Smooth muscle cell (in vitro differentiated cells): ENCODE results near the gene CACNA2D3. TPM values are rescaled to one million over a fixed set of nuclear protein-coding genes. Genes with fewer than 3 reads are reported as not detected.

Experiments
- DNase-seq: peaks from one replicate; lab custom pipeline; 2025; ENCODE audit not compliant: unreplicated experiment; lab: John Stamatoyannopoulos, UW
- H2AFZ ChIP-seq: fragments of 200-600 bp; sonication (generic); 2 replicates; pipeline ENCODE4 v1.6.0; 2016; ENCODE audit warnings: antibody characterized with exemption, low read depth, mild to moderate bottlenecking
- H3F3A ChIP-seq: fragments of 200-600 bp; sonication (generic); 2 replicates; pipeline ENCODE4 v1.6.0; 2017; ENCODE audit warnings: antibody characterized with exemption, low read depth
- H3K27ac ChIP-seq: fragments of 200-600 bp; sonication (generic); 2 replicates; pipeline ENCODE4 v1.5.1; 2016; ENCODE audit warnings: low read depth, mild to moderate bottlenecking
- H3K27me3 ChIP-seq: fragments of 200-600 bp; sonication (generic); 2 replicates; pipeline ENCODE4 v1.6.1; 2016; ENCODE audit warnings: low read depth, mild to moderate bottlenecking
- H3K36me3 ChIP-seq: fragments of 200-600 bp; sonication (generic); 2 replicates; pipeline ENCODE4 v1.5.1; 2016; ENCODE audit warnings: low read depth
- H3K4me1 ChIP-seq: fragments of 200-600 bp; sonication (generic); 2 replicates; pipeline ENCODE4 v1.5.1; 2016; ENCODE audit warnings: low read depth
- H3K4me2 ChIP-seq: fragments of 200-600 bp; sonication (generic); 2 replicates; pipeline ENCODE4 v1.6.0; 2016; ENCODE audit warnings: mild to moderate bottlenecking
- H3K4me3 ChIP-seq: fragments of 200-600 bp; sonication (generic); 2 replicates; pipeline ENCODE4 v1.5.1; 2016; ENCODE audit warnings: mild to moderate bottlenecking
- H3K79me2 ChIP-seq: fragments of 200-600 bp; sonication (generic); 2 replicates; pipeline ENCODE4 v1.6.0; 2016; ENCODE audit warnings: low read depth, mild to moderate bottlenecking
- H3K9ac ChIP-seq: fragments of 200-600 bp; sonication (generic); 2 replicates; pipeline ENCODE4 v1.6.0; 2016; ENCODE audit warnings: low read depth
- H3K9me3 ChIP-seq: fragments of 200-600 bp; sonication (generic); replicated peaks from 2 replicates; pipeline ENCODE4 v1.5.1; 2016; ENCODE audit warnings: low read depth
- H4K20me1 ChIP-seq: fragments of 200-600 bp; sonication (generic); 2 replicates; pipeline ENCODE4 v1.6.0; 2016; ENCODE audit warnings: low read depth
- CTCF ChIP-seq: fragments of 200-600 bp; sonication (generic); IDR thresholded peaks from 2 replicates; pipeline ENCODE4 v1.5.1; 2017; ENCODE audit warnings: borderline replicate concordance, mild to moderate bottlenecking, antibody characterized with exemption; ENCODE audit not compliant: insufficient read depth, poor library complexity, severe bottlenecking
- WGBS: methylation state at CpG from one replicate; pipeline ENCODE4 v1.1.7; 2016; ENCODE audit warnings: low lambda C conversion rate; 5-methylcytosine and 5-hydroxymethylcytosine counted together
- polyA plus RNA-seq: library from polyadenylated mRNA; unstranded; fragments of >200 nt; fragmentation: Nextera tagmentation; extraction: Ambion mirVana; gene quantifications from 2 replicates; pipeline ENCODE4 v1.2.1, GENCODE V29; 2016
- total RNA-seq: library from RNA; depleted of rRNA; stranded (reverse); fragments of >200 nt; gene quantifications from 2 replicates; pipeline ENCODE4 v1.2.3, GENCODE V29; 2014

The CACNA2D3 gene
- total and polyA plus RNA-seq, 2 experiments from 2014 or later = 0.15 to 0.90 TPM

GRCh38 chr3:54987719-54988118, 865.4 kb downstream of the CACNA2D3 start:
- H3K36me3 ChIP-seq = no peaks in the 10 kb centered on the region
- no peak overlapping the region for H3K27ac ChIP-seq
- no peak for TF ChIP-seq CTCF
- no peak overlapping the region for H3K4me3 ChIP-seq
- no peaks in the 10 kb centered on the region for H3K79me2 ChIP-seq
- H3K9me3 ChIP-seq = no peaks in the 10 kb centered on the region
- H3K4me2 ChIP-seq = no peak overlapping the region
- no peaks in the 10 kb centered on the region for H4K20me1 ChIP-seq
- peaks cover 9% of the 10 kb centered on the region for H3F3A ChIP-seq
- 53% methylated on average over 4 of the region's 4 CpGs for WGBS
- no peak overlapping the region for H2AFZ ChIP-seq
- no peak for DNase-seq
- H3K9ac ChIP-seq = no peak overlapping the region
- H3K27me3 ChIP-seq = no peaks in the 10 kb centered on the region
- peaks cover 22% of the 10 kb centered on the region for H3K4me1 ChIP-seq

- WGBS = 57% methylated on average over 4 of the region's 4 CpGs
- H3K4me1 ChIP-seq = peaks cover 22% of the 10 kb centered on the region
- H3K79me2 ChIP-seq = no peaks in the 10 kb centered on the region
- no peak overlapping the region for H3K9ac ChIP-seq
- no peak overlapping the region for H2AFZ ChIP-seq
- H3K36me3 ChIP-seq = no peaks in the 10 kb centered on the region
- H3K4me2 ChIP-seq = peak overlapping the region; percentile 33
- peaks cover 9% of the 10 kb centered on the region for H3F3A ChIP-seq
- no peaks in the 10 kb centered on the region for H3K9me3 ChIP-seq
- DNase-seq = no peak
- H4K20me1 ChIP-seq = no peaks in the 10 kb centered on the region
- no peak overlapping the region for H3K4me3 ChIP-seq
- no peaks in the 10 kb centered on the region for H3K27me3 ChIP-seq
- peak overlapping the region; percentile 12 for H3K27ac ChIP-seq
- TF ChIP-seq CTCF = no peak
Measured at GRCh38 chr3:54988302-54988837, 866.0 kb downstream of the CACNA2D3 start.

GRCh38 chr3:54988838-54989630, 866.7 kb downstream of the CACNA2D3 start:
- Histone ChIP-seq H3K27ac (peak overlapping the region; percentile 12), H2AFZ (no peak overlapping the region), H3K4me1 (peaks cover 16% of the 10 kb centered on the region), H3K4me3 (no peak overlapping the region), H3K4me2 (peak overlapping the region; percentile 33), H4K20me1 (no peaks in the 10 kb centered on the region), H3K27me3 (no peaks in the 10 kb centered on the region), H3K79me2 (no peaks in the 10 kb centered on the region), H3F3A (peaks cover 9% of the 10 kb centered on the region), H3K9ac (no peak overlapping the region), H3K36me3 (no peaks in the 10 kb centered on the region), H3K9me3 (no peaks in the 10 kb centered on the region)
- TF ChIP-seq CTCF = no peak
- 53% methylated on average over 5 of the region's 5 CpGs for WGBS
- DNase-seq = no peak
